Activated CD4-positive, CD25-positive, alpha-beta regulatory T cell (primary cell): ENCODE results near the gene PBXIP1.
"Not testable (repeated sequence)": the region's sequence is repeated elsewhere in the genome, so short reads cannot be mapped to it uniquely, and the experiment has no call there.

Experiments
- DNase-seq, 4 experiments: peaks; one replicate each; lab custom pipeline; 2025; lab: John Stamatoyannopoulos, UW

Gene PBXIP1

GRCh38 chr1:154994591-154994990 lies 38.7 kb upstream of the PBXIP1 start:
- no peak for DNase-seq

- no peak for DNase-seq
Observed at GRCh38 chr1:154994269-154994587, 38.3 kb upstream of the PBXIP1 start.

GRCh38 chr1:154993572-154994268 lies 37.8 kb upstream of the PBXIP1 start, which contains the start of gene LENEP:
TSS of gene LENEP (plus strand) at chr1:154993586. CDS start at chr1:154993608, 22 bp downstream.
- DNase-seq: no peak

DNA sequence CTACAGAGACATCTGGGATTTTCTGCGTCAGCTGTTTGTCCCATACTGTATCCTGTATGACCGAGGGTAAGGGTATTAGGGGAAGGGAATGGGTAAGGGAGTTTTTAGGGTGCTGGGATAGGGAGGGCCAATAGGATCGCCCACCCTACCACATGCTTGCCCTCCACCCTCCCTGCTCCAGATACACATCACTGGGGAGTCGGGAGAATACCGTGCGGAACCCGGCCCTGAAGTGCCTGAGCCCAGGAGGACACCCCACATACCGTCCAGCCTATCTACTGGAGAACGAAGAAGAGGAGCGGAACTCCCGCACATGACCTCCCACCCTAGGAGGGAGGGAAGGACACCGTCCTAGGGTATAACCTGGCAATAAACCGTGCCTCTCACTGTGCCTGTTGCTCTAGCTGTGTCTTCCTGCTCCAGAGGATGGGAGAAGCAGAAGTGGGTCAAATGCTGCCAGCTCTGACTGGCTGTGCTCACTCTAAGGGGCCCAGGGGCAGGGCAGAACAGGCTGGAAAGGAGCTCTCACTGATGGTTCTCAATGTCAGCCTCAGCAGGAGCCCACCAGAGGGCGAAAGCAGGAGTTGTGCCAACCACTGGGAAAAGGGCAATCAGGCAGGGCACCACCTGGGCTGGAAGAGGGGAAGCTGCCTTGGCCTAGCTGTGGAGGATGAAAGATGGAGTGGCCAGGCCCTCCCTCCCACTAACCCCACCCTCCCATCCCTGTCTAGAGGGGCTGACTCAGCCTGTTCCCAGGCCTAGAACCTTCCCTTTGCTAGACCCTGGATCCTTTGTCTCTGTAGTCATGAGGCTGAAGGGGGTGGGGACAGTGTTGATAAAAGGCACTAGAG lies 37.0 kb upstream of the PBXIP1 start:
- no peak for DNase-seq

GRCh38 chr1:154990276-154990675 lies 34.4 kb upstream of the PBXIP1 start:
- no peak for DNase-seq

DNA sequence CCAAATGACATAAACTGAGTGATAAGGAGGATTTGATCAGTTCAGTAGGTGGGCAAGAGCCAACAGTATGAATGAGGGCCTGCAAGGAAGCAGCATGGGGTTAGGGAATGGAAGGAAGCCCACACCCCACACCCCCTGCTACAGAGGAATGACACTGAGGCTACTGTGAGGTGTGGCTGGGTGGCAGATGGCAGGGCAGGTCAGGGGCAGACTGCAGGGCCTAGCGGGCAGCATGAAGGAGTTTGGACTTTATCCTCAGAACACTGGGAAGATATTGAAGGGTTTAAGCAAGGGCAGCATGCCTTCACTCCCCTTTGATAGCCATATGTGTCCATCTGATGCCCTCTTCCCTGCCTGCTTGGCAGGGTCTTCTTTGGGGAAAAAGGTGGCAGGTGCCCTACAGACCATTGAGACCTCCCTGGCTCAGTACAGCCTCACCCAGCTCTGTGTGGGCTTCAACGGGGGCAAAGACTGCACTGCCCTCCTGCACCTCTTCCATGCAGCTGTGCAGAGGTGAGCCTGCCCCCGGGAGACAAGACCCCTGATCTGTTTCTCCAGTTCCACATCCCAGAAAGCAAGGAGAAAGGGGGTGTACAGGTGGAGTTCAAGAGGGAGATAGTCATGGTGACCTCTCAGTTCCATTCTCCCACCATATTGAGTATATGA lies 33.4 kb upstream of the PBXIP1 start:
- no peak for DNase-seq

DNA sequence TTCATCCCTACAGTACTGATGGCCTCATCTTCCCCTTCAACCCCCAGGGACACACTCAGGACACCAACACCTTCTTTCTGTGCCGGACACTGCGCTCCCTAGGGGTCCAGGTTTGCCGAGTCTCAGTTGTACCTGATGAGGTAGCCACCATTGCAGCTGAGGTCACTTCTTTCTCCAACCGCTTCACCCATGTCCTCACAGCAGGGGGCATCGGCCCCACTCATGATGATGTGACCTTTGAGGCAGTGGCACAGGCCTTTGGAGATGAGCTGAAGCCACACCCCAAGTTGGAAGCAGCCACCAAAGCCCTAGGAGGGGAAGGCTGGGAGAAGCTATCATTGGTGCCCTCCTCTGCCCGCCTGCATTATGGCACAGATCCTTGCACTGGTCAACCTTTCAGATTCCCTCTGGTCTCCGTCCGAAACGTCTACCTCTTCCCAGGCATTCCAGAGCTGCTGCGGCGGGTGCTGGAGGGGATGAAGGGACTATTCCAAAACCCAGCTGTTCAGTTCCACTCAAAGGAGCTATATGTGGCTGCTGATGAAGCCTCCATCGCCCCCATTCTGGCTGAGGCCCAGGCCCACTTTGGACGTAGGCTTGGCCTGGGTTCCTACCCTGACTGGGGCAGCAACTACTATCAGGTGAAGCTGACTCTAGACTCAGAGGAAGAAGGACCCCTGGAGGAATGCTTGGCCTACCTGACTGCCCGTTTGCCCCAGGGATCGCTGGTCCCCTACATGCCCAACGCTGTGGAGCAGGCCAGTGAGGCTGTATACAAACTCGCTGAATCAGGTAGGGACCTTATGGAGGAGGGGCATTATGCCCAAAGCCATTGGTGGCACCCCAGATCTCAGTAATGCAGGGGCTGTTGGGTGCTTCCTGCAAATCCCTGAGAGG lies 32.4 kb upstream of the PBXIP1 start:
- DNase-seq: no peak

DNA sequence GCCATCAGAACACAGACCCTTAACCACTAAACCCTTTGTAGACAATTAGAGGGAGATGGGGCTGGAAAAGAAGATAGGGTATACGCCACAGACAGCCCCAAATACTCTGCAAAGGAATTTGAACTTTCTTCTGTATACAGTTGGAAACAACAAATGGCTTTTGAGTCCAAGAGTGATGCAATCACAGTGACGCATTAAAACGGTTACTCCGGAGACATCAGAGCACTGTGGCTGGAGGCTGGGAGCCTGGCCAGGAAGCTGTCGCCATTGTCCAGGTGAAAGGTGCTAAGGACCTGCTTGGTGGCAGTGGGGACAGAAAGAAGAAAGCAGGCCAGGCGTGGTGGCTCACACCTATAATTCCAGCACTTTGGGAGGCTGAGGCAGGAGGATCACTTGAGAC lies 31.4 kb upstream of the PBXIP1 start:
- no peak for DNase-seq

DNA sequence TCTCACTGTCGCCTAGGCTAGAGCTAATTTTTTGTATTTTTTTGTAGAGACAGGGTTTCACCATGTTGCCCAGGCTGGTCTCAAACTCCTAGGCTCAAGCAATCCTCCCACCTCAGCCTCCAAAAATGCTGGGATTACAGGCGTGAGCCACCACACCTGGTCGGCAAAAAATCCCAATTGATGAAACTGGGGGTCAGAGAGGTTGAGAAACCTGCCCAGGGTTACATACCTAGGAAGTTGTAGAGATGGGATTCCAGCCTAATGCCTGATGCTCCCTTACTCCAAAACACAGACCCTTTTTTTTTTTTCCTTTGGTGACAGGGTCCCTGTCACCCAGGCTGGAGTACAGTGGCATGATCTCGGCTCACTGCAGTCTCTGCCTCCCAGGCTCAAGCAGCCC lies 30.8 kb upstream of the PBXIP1 start:
- not testable (repeated sequence) for DNase-seq

DNA sequence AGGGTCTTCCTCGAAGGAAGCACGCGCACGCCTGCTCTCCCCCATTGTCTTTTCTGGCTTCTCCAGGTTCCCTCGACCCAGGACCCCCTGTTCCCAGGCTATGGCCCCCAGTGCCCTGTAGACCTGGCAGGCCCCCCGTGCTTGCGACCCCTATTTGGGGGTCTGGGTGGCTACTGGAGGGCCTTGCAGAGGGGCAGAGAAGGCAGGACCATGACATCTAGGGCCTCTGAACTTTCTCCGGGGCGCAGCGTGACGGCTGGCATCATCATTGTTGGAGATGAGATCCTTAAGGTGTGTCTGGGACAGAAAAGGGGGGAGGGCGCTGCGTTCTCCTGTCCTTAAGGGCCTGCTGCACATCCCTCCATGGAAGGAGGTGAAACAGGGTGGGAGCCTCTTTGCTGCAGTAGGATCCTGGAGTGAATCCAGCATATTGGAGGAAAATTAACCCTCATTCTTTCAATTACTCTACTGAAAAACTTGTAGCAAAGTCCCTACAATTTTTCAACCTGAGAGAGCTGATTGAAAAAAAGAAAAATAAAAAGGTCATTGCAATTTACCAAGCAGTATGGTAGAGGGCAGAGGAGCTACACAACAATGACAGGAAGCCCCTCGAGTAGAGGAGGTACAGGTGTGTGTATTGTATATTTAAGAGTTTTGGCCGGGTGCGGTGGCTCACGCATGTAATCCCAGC lies 28.0 kb upstream of the PBXIP1 start:
- no peak for DNase-seq

DNA sequence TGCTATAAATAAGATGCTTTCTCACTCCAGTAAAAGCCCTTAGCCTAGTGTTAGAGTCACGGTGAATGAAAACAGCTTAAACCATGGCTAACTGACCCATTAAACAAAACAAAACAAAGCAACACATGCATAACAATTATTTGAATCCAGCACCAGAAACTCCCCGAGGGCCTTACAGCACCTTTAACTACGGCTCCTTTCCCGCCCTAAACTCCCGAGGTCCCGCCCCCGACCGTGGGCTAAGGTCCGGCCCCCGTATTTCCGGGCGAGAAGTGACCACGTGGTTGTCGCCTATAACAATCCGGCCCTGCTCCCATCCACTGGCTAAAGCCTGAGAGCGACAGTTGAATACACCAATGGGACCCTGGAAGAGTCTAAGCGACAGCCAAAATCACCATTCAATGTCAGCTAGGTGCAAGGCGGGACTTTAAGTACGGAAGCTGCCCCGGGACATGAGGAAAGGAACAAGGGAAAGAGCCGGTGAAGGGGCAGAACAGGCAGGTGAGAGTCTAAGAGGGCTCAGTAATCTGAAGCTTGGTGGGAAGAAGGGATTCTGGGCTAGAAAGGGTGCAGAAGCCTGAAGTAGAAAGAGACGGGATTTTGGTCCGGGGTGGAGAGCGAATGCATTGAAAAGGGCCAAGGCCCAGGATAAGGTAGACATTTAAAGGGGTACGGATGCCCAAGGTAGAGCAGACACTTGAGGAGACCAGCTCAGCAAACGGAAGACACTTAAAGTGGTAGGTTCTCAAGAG lies 27.2 kb upstream of the PBXIP1 start, which contains the start of gene FLAD1:
Gene FLAD1 (plus strand): TSS at position 448 of the 752 bp plus-strand sequence. CDS start 351 bp downstream, outside the sequence.
- DNase-seq: peak; percentile 83 to 89 (median 85)

DNA sequence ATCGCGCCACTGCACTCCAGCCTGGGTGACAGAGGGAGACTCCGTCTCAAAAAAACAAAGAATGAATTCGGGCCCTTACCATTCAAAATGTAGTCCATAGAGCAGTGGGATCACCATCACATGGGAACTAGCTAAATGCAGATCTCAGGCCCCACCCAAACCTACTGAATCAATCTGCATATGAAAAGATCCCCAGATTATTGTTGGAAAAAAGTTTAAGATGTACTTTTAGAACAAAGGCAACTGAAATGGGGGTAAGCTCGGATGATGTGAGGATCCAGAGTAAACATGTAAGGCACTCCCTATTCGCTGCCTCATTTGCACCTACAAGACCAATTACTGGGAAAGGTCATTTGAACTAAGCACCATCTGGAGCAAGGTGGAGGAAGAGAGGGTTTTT lies 26.4 kb upstream of the PBXIP1 start:
- no peak for DNase-seq

DNA sequence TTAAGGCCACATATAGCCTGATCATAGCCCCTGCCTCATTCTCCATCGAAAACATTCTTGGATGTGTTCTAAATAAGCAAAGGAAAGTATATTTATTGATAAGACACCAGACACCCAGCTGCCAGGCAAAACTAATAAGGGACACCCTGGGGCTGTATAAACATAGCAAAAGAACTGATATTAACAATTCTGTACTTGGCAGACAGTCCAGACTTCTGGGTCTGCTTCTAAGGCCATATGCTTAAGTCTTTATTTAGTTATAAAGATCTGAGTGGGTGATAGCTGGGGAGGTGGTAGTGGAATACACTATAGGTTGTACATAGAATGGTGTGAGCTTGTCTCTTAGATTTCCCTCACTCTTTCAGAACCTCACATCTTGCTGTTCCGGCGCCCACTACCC lies 22.5 kb upstream of the PBXIP1 start:
- no peak for DNase-seq

GRCh38 chr1:154977762-154978161 lies 21.9 kb upstream of the PBXIP1 start:
- DNase-seq: not testable (repeated sequence)

DNA sequence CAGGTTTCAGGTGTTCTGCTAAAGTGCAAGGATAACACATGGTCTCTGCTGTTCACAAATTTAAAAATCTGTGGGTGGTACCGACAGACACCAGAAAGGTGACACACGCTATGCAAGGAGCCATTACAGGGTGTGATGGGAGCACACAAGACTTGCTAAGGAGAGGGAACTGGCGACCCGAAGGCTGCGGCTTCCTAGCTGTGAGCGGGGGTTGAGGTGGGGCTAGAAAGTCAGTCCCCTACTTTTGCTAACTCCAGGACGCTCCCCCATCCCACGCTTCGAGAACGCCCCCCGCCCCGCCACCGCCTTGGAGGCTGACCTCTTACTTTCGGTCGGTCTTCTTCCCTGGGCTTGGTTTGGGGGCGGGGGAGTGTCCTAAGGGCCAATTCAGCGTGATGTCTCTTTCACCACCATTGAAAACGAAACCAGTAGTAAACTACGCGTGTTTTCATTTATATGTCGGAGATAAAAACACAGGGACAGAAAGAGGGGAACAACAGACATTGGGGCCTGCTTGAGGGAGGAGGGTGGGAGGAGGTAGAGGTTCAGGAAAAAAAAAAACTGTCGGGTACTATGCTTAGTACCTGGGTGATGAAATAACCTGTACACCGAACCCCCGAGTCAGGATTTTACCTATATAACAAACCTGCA lies 19.6 kb upstream of the PBXIP1 start:
- DNase-seq: peak in 3 of 4 experiments; percentile 16 to 47 (median 20)

DNA sequence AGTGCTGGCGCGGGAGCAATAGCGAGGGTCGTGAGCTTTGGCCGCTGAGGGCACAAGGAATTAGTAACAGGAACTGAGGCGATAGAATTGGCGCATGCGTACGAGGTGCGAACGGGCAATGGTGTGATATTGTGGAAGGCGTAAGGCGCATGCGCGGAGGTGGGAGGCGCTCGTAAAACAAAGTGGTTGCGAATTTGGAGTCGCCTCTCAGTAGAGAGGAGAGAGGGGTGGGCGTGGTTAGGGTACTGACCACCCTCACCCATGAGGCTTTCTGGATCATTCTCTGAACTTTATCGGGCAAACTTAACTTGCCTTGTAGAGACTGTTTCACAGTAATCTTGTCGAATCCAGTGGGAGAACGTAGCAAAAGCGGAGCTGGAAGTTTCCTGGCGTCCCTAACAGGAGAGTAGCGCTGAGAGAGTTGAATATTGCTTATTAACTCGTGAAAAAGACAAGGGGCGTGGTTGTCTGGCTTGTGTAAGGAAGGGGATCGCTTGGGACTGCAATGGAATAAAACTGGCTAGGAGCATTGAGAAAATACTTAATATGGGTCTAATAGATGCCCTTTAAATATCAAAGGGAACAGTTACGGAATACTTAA lies 19.0 kb upstream of the PBXIP1 start:
- peak; percentile 73 to 90 (median 86) for DNase-seq

- DNase-seq: peak; percentile 74 to 88 (median 84)
Observed at GRCh38 chr1:154974102-154974807, 18.4 kb upstream of the PBXIP1 start, which contains the start of gene CKS1B. TSS of gene CKS1B (plus strand) at chr1:154974681. CDS start at chr1:154974746, 65 bp downstream.

- peak; percentile 69 to 87 (median 75) for DNase-seq
Observed at GRCh38 chr1:154973344-154974101, 17.6 kb upstream of the PBXIP1 start.
